HepG2 (cell line): Measurements from ENCODE around the gene BTD. TPM values are rescaled to one million over a fixed set of nuclear protein-coding genes. Genes with fewer than 3 reads are reported as not detected.

ENCODE experiments used
- ARNTL ChIP-seq: sonication (generic); formaldehyde crosslinking; IDR thresholded peaks from 2 replicates; pipeline ENCODE4 v1.4.0; 2020; ENCODE audit warnings: mild to moderate bottlenecking, missing genetic modification reagents
- ATAD3A ChIP-seq: sonication (generic); formaldehyde crosslinking; IDR thresholded peaks from 2 replicates; pipeline ENCODE4 v1.4.0; 2020; ENCODE audit warnings: missing genetic modification reagents
- CREB1 ChIP-seq, 2 experiments: fragments of 450-650 bp in 1 of 2; IDR thresholded peaks; 2 replicates each; pipeline ENCODE4 v1.6.1; 2016 to 2017; ENCODE audit warnings: control low read depth in 1 of 2, mild to moderate bottlenecking in 1 of 2, missing compliant biosample characterization in 1 of 2, missing genetic modification characterization in 1 of 2
- DBP ChIP-seq: sonication (generic); formaldehyde crosslinking; IDR thresholded peaks from 2 replicates; pipeline ENCODE4 v1.4.0; 2020; ENCODE audit warnings: missing genetic modification reagents; ENCODE audit errors: not compliant biosample characterization
- ESRRA ChIP-seq: sonication (generic); formaldehyde crosslinking; IDR thresholded peaks from 2 replicates; pipeline ENCODE4 v1.5.1; 2020; ENCODE audit warnings: mild to moderate bottlenecking, low read depth, missing genetic modification reagents
- FOXO1 ChIP-seq: sonication (generic); formaldehyde crosslinking; IDR thresholded peaks from 2 replicates; pipeline ENCODE4 v1.4.0; 2020; ENCODE audit warnings: missing genetic modification reagents
- GFI1 ChIP-seq: sonication (generic); formaldehyde crosslinking; IDR thresholded peaks from 2 replicates; pipeline ENCODE4 v1.5.0; 2020; ENCODE audit warnings: missing genetic modification reagents, mild to moderate bottlenecking, borderline replicate concordance
- HDAC2 ChIP-seq: sonication (generic); formaldehyde crosslinking; IDR thresholded peaks from 2 replicates; pipeline ENCODE4 v1.4.0; 2020; ENCODE audit warnings: missing genetic modification reagents
- IKZF1 ChIP-seq: fragments of 450-650 bp; IDR thresholded peaks from 2 replicates; pipeline ENCODE4 v1.7.1; 2016
- KDM5A ChIP-seq: fragments of 200-600 bp; sonication (generic); IDR thresholded peaks from 2 replicates; pipeline ENCODE4 v1.7.0; 2018; ENCODE audit warnings: antibody characterized with exemption, mild to moderate bottlenecking, low read length, borderline replicate concordance
- KMT2B ChIP-seq: IDR thresholded peaks from 2 replicates; pipeline ENCODE4 v1.6.1; 2016; ENCODE audit warnings: missing genetic modification reagents, missing compliant biosample characterization
- MAFK ChIP-seq, 2 experiments: IDR thresholded peaks in 1 of 2; conservative IDR thresholded peaks in 1 of 2; 2 replicates each; pipeline ENCODE4 v1.6.1; 2011; ENCODE audit warnings: improper control_type of control experiment in 2 of 2, low read length in 2 of 2
- MED1 ChIP-seq: sonication (generic); formaldehyde crosslinking; IDR thresholded peaks from 2 replicates; pipeline ENCODE4 v1.4.0; 2020; ENCODE audit warnings: missing genetic modification reagents
- MIXL1 ChIP-seq: IDR thresholded peaks from 2 replicates; pipeline ENCODE4 v1.6.1; 2016
- NCOA2 ChIP-seq: sonication (generic); formaldehyde crosslinking; IDR thresholded peaks from 2 replicates; pipeline ENCODE4 v1.8.0; 2022; ENCODE audit warnings: inconsistent platforms
- NFE2L2 ChIP-seq: fragments of 150-350 bp; IDR thresholded peaks from 2 replicates; pipeline ENCODE4 v1.6.1; 2014; ENCODE audit warnings: low read length
- RARA ChIP-seq: IDR thresholded peaks from 2 replicates; pipeline ENCODE4 v1.6.1; 2016; ENCODE audit warnings: missing genetic modification reagents, missing compliant biosample characterization
- RFX5 ChIP-seq: IDR thresholded peaks from 2 replicates; pipeline ENCODE4 v1.6.1; 2011; ENCODE audit warnings: low read depth, low read length, improper control_type of control experiment
- SNAPC2 ChIP-seq: sonication (generic); formaldehyde crosslinking; IDR thresholded peaks from 2 replicates; pipeline ENCODE4 v1.8.1; 2022; ENCODE audit warnings: mild to moderate bottlenecking, missing genetic modification reagents
- TCF12 ChIP-seq, 2 experiments: fragments of 450-650 bp in 1 of 2; sonication (generic) in 1 of 2; formaldehyde crosslinking in 1 of 2; IDR thresholded peaks; 2 replicates each; pipeline versions ENCODE4 v1.6.1 to v1.8.0; 2017 to 2022; ENCODE audit warnings: antibody characterized with exemption in 1 of 2, mild to moderate bottlenecking in 1 of 2, missing genetic modification reagents in 1 of 2, moderate library complexity in 1 of 2
- ZBTB25 ChIP-seq: IDR thresholded peaks from 2 replicates; pipeline ENCODE4 v1.6.1; 2018; ENCODE audit warnings: missing genetic modification reagents
- ZBTB39 ChIP-seq: sonication (generic); formaldehyde crosslinking; IDR thresholded peaks from 2 replicates; pipeline ENCODE4 v1.5.0; 2020; ENCODE audit warnings: missing genetic modification reagents
- ZKSCAN5 ChIP-seq: sonication (generic); formaldehyde crosslinking; IDR thresholded peaks from 2 replicates; pipeline ENCODE4 v1.5.1; 2020; ENCODE audit warnings: mild to moderate bottlenecking, missing genetic modification reagents
- ZNF136 ChIP-seq: sonication (generic); formaldehyde crosslinking; IDR thresholded peaks from 2 replicates; pipeline ENCODE4 v1.8.1; 2022; ENCODE audit warnings: low read depth, mild to moderate bottlenecking, moderate library complexity, missing genetic modification reagents
- ZNF160 ChIP-seq: sonication (generic); formaldehyde crosslinking; IDR thresholded peaks from 2 replicates; pipeline ENCODE4 v1.8.0; 2022; ENCODE audit warnings: mild to moderate bottlenecking, inconsistent platforms, missing genetic modification reagents
- ZNF331 ChIP-seq: sonication (generic); formaldehyde crosslinking; IDR thresholded peaks from 2 replicates; pipeline ENCODE4 v1.4.0; 2020; ENCODE audit warnings: missing genetic modification reagents
- ZNF446 ChIP-seq: sonication (generic); formaldehyde crosslinking; IDR thresholded peaks from 2 replicates; pipeline ENCODE4 v1.5.0; 2020; ENCODE audit warnings: mild to moderate bottlenecking, missing genetic modification reagents
- ZNF558 ChIP-seq: sonication (generic); formaldehyde crosslinking; IDR thresholded peaks from 2 replicates; pipeline ENCODE4 v1.9.0; 2022; ENCODE audit warnings: mild to moderate bottlenecking, missing genetic modification reagents, borderline replicate concordance
- ZNF616 ChIP-seq: sonication (generic); formaldehyde crosslinking; IDR thresholded peaks from 2 replicates; pipeline ENCODE4 v1.5.0; 2020; ENCODE audit warnings: low read depth, mild to moderate bottlenecking, missing genetic modification reagents
- ZNF781 ChIP-seq: sonication (generic); formaldehyde crosslinking; IDR thresholded peaks from 2 replicates; pipeline ENCODE4 v1.5.1; 2020; ENCODE audit warnings: borderline replicate concordance, mild to moderate bottlenecking, missing genetic modification reagents; ENCODE audit errors: not compliant biosample characterization
- polyA plus RNA-seq, 8 experiments: library from polyadenylated mRNA; depleted of rRNA in 3 of 8; stranded (reverse) in 7 of 8; unstranded in 1 of 8; fragments of >200 nt; fragmentation: Illumina TruSeq in 4 of 8; extraction: Trizol in 4 of 8; gene quantifications; 2 replicates each; pipeline versions ENCODE4 v1.2.1 to v1.2.3, GENCODE V29; 2011 to 2016; ENCODE audit warnings: low read depth in 4 of 8, missing spikeins in 1 of 8, mixed read lengths in 1 of 8; ENCODE audit not compliant: insufficient read depth in 1 of 8
- total RNA-seq, 5 experiments: library from RNA; depleted of rRNA; stranded (reverse); fragments of >200 nt; fragmentation: Illumina TruSeq; extraction: Trizol; gene quantifications; 2 replicates each; pipeline ENCODE4 v1.2.3, GENCODE V29; 2016; ENCODE audit warnings: low read depth in 1 of 5

The BTD gene
- total and polyA plus RNA-seq, 2 of the 13 experiments (the other 11 are each of a cell fraction or from before 2014, with no cell fraction given), result 15.7 to 35.5 TPM

GRCh38 chr3:15606434-15606891 is 4.9 kb downstream of the BTD start (continued):
- peak; percentile 96 to 99 for TF ChIP-seq MAFK (conservative IDR thresholded peaks at IDR 0.05 in 1 of 2, IDR thresholded peaks at IDR 0.05 in 1 of 2; ENCODE audit: low read length in 2 of 2)
- peak; percentile 97 for TF ChIP-seq GFI1 (CRISPR knock-in tag)
- no peak for TF ChIP-seq ZNF558 (CRISPR knock-in tag)
- TF ChIP-seq HDAC2 (CRISPR knock-in tag), result peak; percentile 70
- TF ChIP-seq ZNF616 (CRISPR knock-in tag), result no peak
- peak; percentile 85 for TF ChIP-seq MIXL1 (CRISPR knock-in tag)
- peak; percentile 35; the same call in 1 of the 2 replicates for TF ChIP-seq FOXO1 (CRISPR knock-in tag)
- no peak for TF ChIP-seq KDM5A
- TF ChIP-seq ZNF781 (CRISPR knock-in tag), result no peak
- no peak for TF ChIP-seq IKZF1
- no peak for TF ChIP-seq ARNTL
- TF ChIP-seq ZNF160 (CRISPR knock-in tag), result no peak
- peak; percentile 54; the same call in 1 of the 2 replicates for TF ChIP-seq ZNF331 (CRISPR knock-in tag)
- peak; percentile 94 for TF ChIP-seq NFE2L2
- no peak for TF ChIP-seq ZNF136 (CRISPR knock-in tag)
- no peak for TF ChIP-seq ZNF446 (CRISPR knock-in tag)
- peak; percentile 34; the same call in 1 of the 2 replicates for TF ChIP-seq NCOA2 (CRISPR knock-in tag)
- TF ChIP-seq RARA (CRISPR knock-in tag), result peak; percentile 59; the same call in 1 of the 2 replicates
- TF ChIP-seq ESRRA (CRISPR knock-in tag), result 0 out of 2 replicates have a peak, but pooled peaks have one; percentile 14
- 0 out of 2 replicates have a peak, but pooled peaks have one; percentile 30 for TF ChIP-seq KMT2B (CRISPR knock-in tag)
- TF ChIP-seq SNAPC2 (CRISPR knock-in tag), result no peak
- no peak; the same call in 1 of the 2 replicates for TF ChIP-seq RFX5
- TF ChIP-seq ATAD3A (CRISPR knock-in tag), result no peak
- TF ChIP-seq ZBTB39 (CRISPR knock-in tag), result no peak
- TF ChIP-seq ZBTB25 (CRISPR knock-in tag), result no peak
- TF ChIP-seq ZKSCAN5 (CRISPR knock-in tag), result no peak
- no peak for TF ChIP-seq TCF12 (IDR thresholded peaks at IDR 0.05)
- TF ChIP-seq TCF12 (CRISPR knock-in tag; IDR thresholded peaks at IDR 0.05), result no peak
- TF ChIP-seq DBP (CRISPR knock-in tag), result no peak
- TF ChIP-seq MED1 (CRISPR knock-in tag), result peak; percentile 35; the same call in 1 of the 2 replicates
- no peak for TF ChIP-seq CREB1 (IDR thresholded peaks at IDR 0.05)
- TF ChIP-seq CREB1 (CRISPR knock-in tag; IDR thresholded peaks at IDR 0.05), result peak; percentile 43; the same call in 1 of the 2 replicates
